Measurements from ENCODE around the gene NALCN.

GRCh38 chr13:101209206-101209893 lies 207.0 kb downstream of the NALCN start:
- TF ChIP-seq, protein P1, sequence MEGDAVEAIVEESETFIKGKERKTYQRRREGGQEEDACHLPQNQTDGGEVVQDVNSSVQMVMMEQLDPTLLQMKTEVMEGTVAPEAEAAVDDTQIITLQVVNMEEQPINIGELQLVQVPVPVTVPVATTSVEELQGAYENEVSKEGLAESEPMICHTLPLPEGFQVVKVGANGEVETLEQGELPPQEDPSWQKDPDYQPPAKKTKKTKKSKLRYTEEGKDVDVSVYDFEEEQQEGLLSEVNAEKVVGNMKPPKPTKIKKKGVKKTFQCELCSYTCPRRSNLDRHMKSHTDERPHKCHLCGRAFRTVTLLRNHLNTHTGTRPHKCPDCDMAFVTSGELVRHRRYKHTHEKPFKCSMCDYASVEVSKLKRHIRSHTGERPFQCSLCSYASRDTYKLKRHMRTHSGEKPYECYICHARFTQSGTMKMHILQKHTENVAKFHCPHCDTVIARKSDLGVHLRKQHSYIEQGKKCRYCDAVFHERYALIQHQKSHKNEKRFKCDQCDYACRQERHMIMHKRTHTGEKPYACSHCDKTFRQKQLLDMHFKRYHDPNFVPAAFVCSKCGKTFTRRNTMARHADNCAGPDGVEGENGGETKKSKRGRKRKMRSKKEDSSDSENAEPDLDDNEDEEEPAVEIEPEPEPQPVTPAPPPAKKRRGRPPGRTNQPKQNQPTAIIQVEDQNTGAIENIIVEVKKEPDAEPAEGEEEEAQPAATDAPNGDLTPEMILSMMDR (IDR thresholded peaks at IDR 0.05) = no peak
- TF ChIP-seq POLR2A (IDR thresholded peaks at IDR 0.05) = no peak

Measured in right lobe of liver (tissue), 4 donors.